GM13976 (cell line): ENCODE data around the gene ITGB3BP.

Experiments used
- DNase-seq: peaks from one replicate; pipeline ENCODE4 v3.0.0; 2012; ENCODE audit warnings: low spot score
- CTCF ChIP-seq: IDR thresholded peaks from 2 replicates; pipeline ENCODE4 v1.5.1; 2012; ENCODE audit warnings: borderline replicate concordance, mild to moderate bottlenecking; ENCODE audit not compliant: insufficient read depth; ENCODE audit errors: extremely low read depth, missing control alignments, control extremely low read depth
- in situ Hi-C: fragments of 300-500 bp; cut with MboI; formaldehyde crosslinking; loops from one replicate; pipeline ENCODE4 v1.12.0; 2022; ENCODE audit warnings: low sequenced_read_pairs, mixed read lengths, inconsistent platforms; ENCODE audit not compliant: unreplicated experiment

ITGB3BP gene

GRCh38 chr1:63557365-63557987 is 34.5 kb upstream of the ITGB3BP start:
- in situ Hi-C loops, result no loop called here
- DNase-seq, result peak; percentile 24
- peak; percentile 29 for TF ChIP-seq CTCF

- DNase-seq, result no peak
- in situ Hi-C loops, result no loop called here
- no peak for TF ChIP-seq CTCF
These were observed 32.5 kb upstream of the ITGB3BP start for GRCh38 chr1:63555480-63555879.

GRCh38 chr1:63548877-63549276 is 25.9 kb upstream of the ITGB3BP start:
- no peak for DNase-seq
- in situ Hi-C loops, result no loop called here
- TF ChIP-seq CTCF, result no peak

GRCh38 chr1:63548303-63548702 is 25.3 kb upstream of the ITGB3BP start:
- no peak for DNase-seq
- no peak for TF ChIP-seq CTCF
- in situ Hi-C loops, result no loop called here

GRCh38 chr1:63547621-63548294 is 24.7 kb upstream of the ITGB3BP start:
- in situ Hi-C loops, result no loop called here
- DNase-seq, result no peak
- no peak for TF ChIP-seq CTCF

- no peak for TF ChIP-seq CTCF
- in situ Hi-C loops, result no loop called here
- no peak for DNase-seq
These were observed 22.8 kb upstream of the ITGB3BP start for GRCh38 chr1:63545780-63546179.
